SU-DHL-6 (cell line): ENCODE measurements around the gene MRPS10.

Experiments
- EZH2phosphoT487 ChIP-seq: fragments of 200-600 bp; sonication (generic), shearing (Covaris generic); conservative IDR thresholded peaks from 2 replicates; pipeline ENCODE4 v1.6.1; 2018; ENCODE audit warnings: mild to moderate bottlenecking, antibody characterized with exemption, low read length, moderate library complexity, mixed read lengths
- TF ChIP-seq, protein P1 (sequence below): fragments of 200-600 bp; sonication (generic); IDR thresholded peaks from one replicate; pipeline ENCODE4 v1.5.1; 2017; ENCODE audit warnings: antibody characterized with exemption, mild to moderate bottlenecking, low read length, moderate library complexity; ENCODE audit not compliant: insufficient read depth, poor library complexity, severe bottlenecking

DNA sequence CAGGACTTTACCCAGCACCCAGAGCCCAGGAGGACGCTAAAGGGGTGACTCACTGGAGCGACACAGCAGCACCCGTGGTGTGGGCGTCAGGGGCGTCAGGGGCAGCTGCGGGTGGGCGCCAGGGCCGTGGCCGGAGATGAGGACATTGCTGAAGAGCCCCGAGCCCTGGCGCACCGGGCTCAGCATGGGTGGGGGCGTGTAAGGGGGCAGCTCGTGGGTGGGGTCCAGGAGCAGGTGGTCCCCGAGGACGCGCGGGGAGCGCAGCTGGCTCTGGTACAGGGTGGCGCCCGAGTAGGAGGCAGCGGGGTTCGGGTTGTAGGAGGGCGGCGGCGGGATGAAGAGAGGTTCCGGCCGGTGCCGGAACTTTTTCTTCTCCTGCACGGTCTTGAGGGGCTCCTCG lies 41.6 kb upstream of the MRPS10 start:
- TF ChIP-seq, protein P1, sequence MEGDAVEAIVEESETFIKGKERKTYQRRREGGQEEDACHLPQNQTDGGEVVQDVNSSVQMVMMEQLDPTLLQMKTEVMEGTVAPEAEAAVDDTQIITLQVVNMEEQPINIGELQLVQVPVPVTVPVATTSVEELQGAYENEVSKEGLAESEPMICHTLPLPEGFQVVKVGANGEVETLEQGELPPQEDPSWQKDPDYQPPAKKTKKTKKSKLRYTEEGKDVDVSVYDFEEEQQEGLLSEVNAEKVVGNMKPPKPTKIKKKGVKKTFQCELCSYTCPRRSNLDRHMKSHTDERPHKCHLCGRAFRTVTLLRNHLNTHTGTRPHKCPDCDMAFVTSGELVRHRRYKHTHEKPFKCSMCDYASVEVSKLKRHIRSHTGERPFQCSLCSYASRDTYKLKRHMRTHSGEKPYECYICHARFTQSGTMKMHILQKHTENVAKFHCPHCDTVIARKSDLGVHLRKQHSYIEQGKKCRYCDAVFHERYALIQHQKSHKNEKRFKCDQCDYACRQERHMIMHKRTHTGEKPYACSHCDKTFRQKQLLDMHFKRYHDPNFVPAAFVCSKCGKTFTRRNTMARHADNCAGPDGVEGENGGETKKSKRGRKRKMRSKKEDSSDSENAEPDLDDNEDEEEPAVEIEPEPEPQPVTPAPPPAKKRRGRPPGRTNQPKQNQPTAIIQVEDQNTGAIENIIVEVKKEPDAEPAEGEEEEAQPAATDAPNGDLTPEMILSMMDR, result no peak
- no peak for TF ChIP-seq EZH2phosphoT487
